Keratinocyte (primary cell): ENCODE results near the gene ABAT. TPM values are rescaled to one million over a fixed set of nuclear protein-coding genes. Genes with fewer than 3 reads are reported as not detected.

Experiments
- DNase-seq: peaks from one replicate; pipeline ENCODE4 v3.0.0-alpha.2; 2011; ENCODE audit warnings: low read depth, missing footprints, low spot score
- FAIRE-seq: peaks from 2 replicates; lab custom pipeline; 2011; peaks lifted over from hg19 to GRCh38; lab: Jason Lieb, UNC
- H2AFZ ChIP-seq: 2 replicates; pipeline ENCODE4 v1.6.0; 2012; ENCODE audit warnings: low read length, control low read depth, inconsistent platforms; ENCODE audit not compliant: control insufficient read depth
- H3K27ac ChIP-seq: 2 replicates; pipeline ENCODE4 v1.5.1; 2011; ENCODE audit warnings: low read length; ENCODE audit not compliant: control insufficient read depth, insufficient read depth
- H3K27me3 ChIP-seq: 3 replicates; pipeline ENCODE4 v1.6.0; 2011; ENCODE audit warnings: low read length; ENCODE audit not compliant: control insufficient read depth, insufficient read depth; ENCODE audit errors: extremely low read depth
- H3K36me3 ChIP-seq, 2 experiments: 2 replicates in 1 of 2; 3 replicates in 1 of 2; pipeline ENCODE4 v1.5.1; 2011; ENCODE audit warnings: low read length in 2 of 2, mild to moderate bottlenecking in 1 of 2; ENCODE audit not compliant: control insufficient read depth in 2 of 2, insufficient read depth in 2 of 2; ENCODE audit errors: extremely low read depth in 1 of 2
- H3K4me1 ChIP-seq: 3 replicates; pipeline ENCODE4 v1.5.1; 2011; ENCODE audit warnings: low read length; ENCODE audit not compliant: control insufficient read depth, insufficient read depth; ENCODE audit errors: extremely low read depth
- H3K4me2 ChIP-seq: 3 replicates; pipeline ENCODE4 v1.6.0; 2011; ENCODE audit warnings: low read depth, low read length; ENCODE audit not compliant: control insufficient read depth, insufficient read depth; ENCODE audit errors: extremely low read depth
- H3K4me3 ChIP-seq, 3 experiments: fragments of 200-600 bp in 1 of 3; sonication (generic) in 1 of 3; 2 replicates in 2 of 3; 3 replicates in 1 of 3; pipeline ENCODE4 v1.5.1; 2011 to 2016; ENCODE audit warnings: low read length in 3 of 3, mild to moderate bottlenecking in 3 of 3, control low read depth in 2 of 3, inconsistent platforms in 1 of 3, low read depth in 1 of 3, mixed read lengths in 1 of 3, mixed run types in 1 of 3, moderate library complexity in 1 of 3; ENCODE audit not compliant: control insufficient read depth in 2 of 3, insufficient read depth in 2 of 3; ENCODE audit errors: extremely low read depth in 1 of 3
- H3K79me2 ChIP-seq: 2 replicates; pipeline ENCODE4 v1.6.0; 2012; ENCODE audit warnings: low read length; ENCODE audit not compliant: control insufficient read depth, insufficient read depth
- H3K9ac ChIP-seq: 3 replicates; pipeline ENCODE4 v1.6.0; 2011; ENCODE audit warnings: low read length; ENCODE audit not compliant: control insufficient read depth, insufficient read depth; ENCODE audit errors: extremely low read depth
- H3K9me1 ChIP-seq: 3 replicates; pipeline ENCODE4 v1.6.0; 2011; ENCODE audit warnings: low read length; ENCODE audit not compliant: control insufficient read depth, insufficient read depth; ENCODE audit errors: extremely low read depth
- H3K9me3 ChIP-seq: 2 replicates; pipeline ENCODE4 v1.5.1; 2012; ENCODE audit warnings: low read depth, low read length; ENCODE audit not compliant: control insufficient read depth
- H4K20me1 ChIP-seq: 3 replicates; pipeline ENCODE4 v1.6.0; 2011; ENCODE audit warnings: low read length; ENCODE audit not compliant: control insufficient read depth, insufficient read depth; ENCODE audit errors: extremely low read depth
- EZH2 ChIP-seq: IDR thresholded peaks from one replicate; pipeline ENCODE4 v1.6.1; 2012; ENCODE audit warnings: inconsistent platforms, mild to moderate bottlenecking, low read length, moderate library complexity
- dilution Hi-C: fragments of 300-500 bp; cut with MboI; formaldehyde crosslinking; loops from one replicate; pipeline ENCODE4 v1.7.0; 2020; ENCODE audit warnings: low sequenced_read_pairs; ENCODE audit not compliant: extremely low pct_ligation_motif_present
- polyA plus RNA-seq, 5 experiments: library from polyadenylated mRNA; depleted of rRNA in 3 of 5; stranded (reverse) in 3 of 5; stranded (forward) in 1 of 5; unstranded in 1 of 5; fragments of >200 nt; gene quantifications; 1 replicate in 1 of 5; 2 replicates in 3 of 5; 3 replicates in 1 of 5; pipeline versions ENCODE4 v1.2.1 to v1.2.3, GENCODE V29; 2011 to 2012; ENCODE audit warnings: missing spikeins in 2 of 5, low read depth in 1 of 5, low replicate concordance in 1 of 5
- TF ChIP-seq, protein P1 (sequence below), 3 experiments: IDR thresholded peaks in 1 of 3; conservative IDR thresholded peaks in 1 of 3; optimal IDR thresholded peaks in 1 of 3; 2 replicates in 2 of 3; 3 replicates in 1 of 3; pipeline versions ENCODE3 to v1.5.1; 2011; ENCODE audit warnings: low read length in 3 of 3, mild to moderate bottlenecking in 3 of 3, moderate library complexity in 2 of 3, control low read depth in 1 of 3, inconsistent platforms in 1 of 3; ENCODE audit not compliant: insufficient read depth in 2 of 3; ENCODE audit errors: extremely low read depth in 1 of 3

The ABAT gene
- polyA plus RNA-seq, 1 donor (not counting 4 experiments of a cell fraction or from before 2014, with no cell fraction given), result 13.7 TPM

DNA sequence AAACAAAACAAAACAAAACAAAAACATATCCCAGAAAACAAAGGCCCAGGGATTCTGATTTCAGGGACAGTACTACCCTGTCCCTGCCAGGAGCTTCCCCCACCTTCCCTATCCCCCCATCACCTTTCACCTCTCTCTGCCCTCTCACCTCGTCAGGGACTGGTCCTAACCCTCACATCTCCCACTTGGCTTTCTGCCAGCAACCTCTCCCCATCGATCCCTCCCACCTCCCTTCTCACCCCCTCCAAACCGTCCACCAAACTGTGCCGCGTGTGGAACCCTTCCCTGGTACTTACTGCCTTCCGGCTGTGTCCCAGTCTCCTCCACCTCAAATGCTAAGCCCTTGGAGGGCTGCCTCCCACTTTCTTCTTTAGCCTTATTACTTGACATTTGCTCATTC lies 86.7 kb downstream of the ABAT start:
- Histone ChIP-seq H3K27me3 (no peaks in the 10 kb centered on the region), H3K4me3 (no peak overlapping the region), H3K9ac (no peak overlapping the region), H3K27ac (no peak overlapping the region), H3K79me2 (no peaks in the 10 kb centered on the region), H3K9me1 (no peaks in the 10 kb centered on the region), H3K4me2 (no peak overlapping the region), H3K9me3 (no peaks in the 10 kb centered on the region), H3K4me1 (no peaks in the 10 kb centered on the region), H4K20me1 (no peaks in the 10 kb centered on the region), H3K36me3 (peaks cover 0 to 8% of the 10 kb centered on the region in 2 experiments), H2AFZ (no peak overlapping the region)
- DNase-seq, result no peak
- dilution Hi-C loops, result no loop called here
- TF ChIP-seq EZH2, result no peak
- no peak for FAIRE-seq

DNA sequence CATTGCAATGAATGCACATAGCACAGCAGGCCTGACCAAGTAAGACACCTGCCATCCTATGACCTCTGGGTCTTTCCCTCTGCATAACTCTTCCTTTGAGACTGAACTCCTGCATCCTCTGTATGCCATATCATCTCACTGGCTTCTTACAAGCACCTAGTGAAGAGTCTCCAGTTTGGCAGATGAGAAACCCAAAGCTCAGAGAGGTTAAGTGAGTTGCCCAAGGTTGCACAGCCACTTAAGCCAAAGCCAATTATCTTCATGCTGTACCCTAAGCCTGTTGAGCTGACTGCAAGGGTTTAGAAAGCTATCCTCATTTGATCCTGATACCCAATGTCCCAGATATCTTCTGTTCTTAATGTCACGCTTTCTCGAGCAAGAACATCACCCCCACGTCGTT lies 87.8 kb downstream of the ABAT start:
- Histone ChIP-seq H3K9me3 (no peaks in the 10 kb centered on the region), H3K27me3 (no peaks in the 10 kb centered on the region), H3K4me3 (no peak overlapping the region), H3K4me2 (no peak overlapping the region), H3K9ac (no peak overlapping the region), H4K20me1 (no peaks in the 10 kb centered on the region), H3K9me1 (no peaks in the 10 kb centered on the region), H2AFZ (no peak overlapping the region), H3K79me2 (no peaks in the 10 kb centered on the region), H3K4me1 (no peaks in the 10 kb centered on the region), H3K36me3 (peaks cover 0 to 8% of the 10 kb centered on the region in 2 experiments), H3K27ac (no peak overlapping the region)
- no peak for TF ChIP-seq EZH2
- TF ChIP-seq, protein P1, sequence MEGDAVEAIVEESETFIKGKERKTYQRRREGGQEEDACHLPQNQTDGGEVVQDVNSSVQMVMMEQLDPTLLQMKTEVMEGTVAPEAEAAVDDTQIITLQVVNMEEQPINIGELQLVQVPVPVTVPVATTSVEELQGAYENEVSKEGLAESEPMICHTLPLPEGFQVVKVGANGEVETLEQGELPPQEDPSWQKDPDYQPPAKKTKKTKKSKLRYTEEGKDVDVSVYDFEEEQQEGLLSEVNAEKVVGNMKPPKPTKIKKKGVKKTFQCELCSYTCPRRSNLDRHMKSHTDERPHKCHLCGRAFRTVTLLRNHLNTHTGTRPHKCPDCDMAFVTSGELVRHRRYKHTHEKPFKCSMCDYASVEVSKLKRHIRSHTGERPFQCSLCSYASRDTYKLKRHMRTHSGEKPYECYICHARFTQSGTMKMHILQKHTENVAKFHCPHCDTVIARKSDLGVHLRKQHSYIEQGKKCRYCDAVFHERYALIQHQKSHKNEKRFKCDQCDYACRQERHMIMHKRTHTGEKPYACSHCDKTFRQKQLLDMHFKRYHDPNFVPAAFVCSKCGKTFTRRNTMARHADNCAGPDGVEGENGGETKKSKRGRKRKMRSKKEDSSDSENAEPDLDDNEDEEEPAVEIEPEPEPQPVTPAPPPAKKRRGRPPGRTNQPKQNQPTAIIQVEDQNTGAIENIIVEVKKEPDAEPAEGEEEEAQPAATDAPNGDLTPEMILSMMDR (optimal IDR thresholded peaks at IDR 0.05 in 1 of 3, IDR thresholded peaks at IDR 0.05 in 1 of 3, conservative IDR thresholded peaks at IDR 0.05 in 1 of 3; ENCODE audit: extremely low read depth in 1 of 3, insufficient read depth in 2 of 3, low read length in 3 of 3), result no peak
- dilution Hi-C loops, result no loop called here
- no peak for DNase-seq
- no peak for FAIRE-seq

DNA sequence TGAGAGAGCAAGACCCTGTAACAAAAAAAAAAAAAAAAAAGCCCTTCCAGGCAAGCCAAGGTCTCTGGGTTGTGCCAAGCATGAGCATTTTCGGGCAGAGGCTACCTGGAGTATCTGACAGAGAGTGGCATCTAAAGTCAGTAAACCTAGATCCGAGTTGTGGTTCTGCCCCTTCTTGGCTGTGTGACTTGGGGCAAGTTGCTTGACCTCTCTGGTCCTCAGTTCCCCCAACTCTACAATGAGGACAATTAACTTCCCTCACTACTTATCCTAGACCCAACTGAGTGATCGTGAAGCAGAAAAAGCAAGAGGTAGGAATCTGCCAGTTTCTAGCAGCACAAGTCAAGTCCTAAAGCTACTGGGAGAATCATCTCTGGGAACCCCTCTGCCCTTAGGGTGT lies 88.7 kb downstream of the ABAT start:
- Histone ChIP-seq H3K27ac (no peak overlapping the region), H3K9me1 (no peaks in the 10 kb centered on the region), H3K79me2 (no peaks in the 10 kb centered on the region), H3K9ac (no peak overlapping the region), H2AFZ (no peak overlapping the region), H3K4me2 (no peak overlapping the region), H3K4me1 (no peaks in the 10 kb centered on the region), H3K36me3 (peaks cover 0 to 5% of the 10 kb centered on the region in 2 experiments), H4K20me1 (no peaks in the 10 kb centered on the region), H3K27me3 (no peaks in the 10 kb centered on the region), H3K9me3 (no peaks in the 10 kb centered on the region), H3K4me3 (no peak overlapping the region)
- dilution Hi-C loops, result no loop called here
- DNase-seq (no peak), FAIRE-seq (no peak)
- TF ChIP-seq, protein P1 (optimal IDR thresholded peaks at IDR 0.05 in 1 of 3, IDR thresholded peaks at IDR 0.05 in 1 of 3, conservative IDR thresholded peaks at IDR 0.05 in 1 of 3; ENCODE audit: extremely low read depth in 1 of 3, insufficient read depth in 2 of 3, low read length in 3 of 3), result no peak
- TF ChIP-seq EZH2, result no peak
